ENCODE measurements around the gene KIN.

The KIN gene

GRCh38 chr10:7706534-7707073 is 81.2 kb downstream of the KIN start:
- TF ChIP-seq POLR2AphosphoS5 (IDR thresholded peaks at IDR 0.05; ENCODE audit: low read depth) (no peak), SPI1 (IDR thresholded peaks at IDR 0.05; ENCODE audit: borderline replicate concordance, low read depth) (no peak), CTCF (IDR thresholded peaks at IDR 0.05; ENCODE audit: insufficient read depth, low read length) (no peak), REST (IDR thresholded peaks at IDR 0.05; ENCODE audit: insufficient replicate concordance, low read depth) (no peak), GABPA (IDR thresholded peaks at IDR 0.05; ENCODE audit: low read depth) (no peak)
- Histone ChIP-seq H3K4me3 (replicated peaks; ENCODE audit: insufficient read depth, low read length) (no peak overlapping the region), H3K27me3 (ENCODE audit: insufficient read depth, poor library complexity, severe bottlenecking) (no peaks in the 10 kb centered on the region), H3K27ac (replicated peaks) (no peak overlapping the region)
- no peak for DNase-seq (ENCODE audit: low read depth in 1 of 2, low spot score in 1 of 2)

- no peak for DNase-seq (ENCODE audit: low read depth in 1 of 2, low spot score in 1 of 2)
- TF ChIP-seq POLR2AphosphoS5 (IDR thresholded peaks at IDR 0.05; ENCODE audit: low read depth) (no peak), REST (IDR thresholded peaks at IDR 0.05; ENCODE audit: insufficient replicate concordance, low read depth) (no peak), CTCF (IDR thresholded peaks at IDR 0.05; ENCODE audit: insufficient read depth, low read length) (no peak), GABPA (IDR thresholded peaks at IDR 0.05; ENCODE audit: low read depth) (no peak), SPI1 (IDR thresholded peaks at IDR 0.05; ENCODE audit: borderline replicate concordance, low read depth) (no peak)
- H3K4me3 ChIP-seq (replicated peaks; ENCODE audit: insufficient read depth, low read length): no peak overlapping the region
- no peaks in the 10 kb centered on the region for H3K27me3 ChIP-seq (ENCODE audit: insufficient read depth, poor library complexity, severe bottlenecking)
- no peak overlapping the region for H3K27ac ChIP-seq (replicated peaks)
These were observed 82.5 kb downstream of the KIN start for GRCh38 chr10:7705341-7705740.

- H3K4me3 ChIP-seq (replicated peaks; ENCODE audit: insufficient read depth, low read length): no peak overlapping the region
- H3K27ac ChIP-seq (replicated peaks): no peak overlapping the region
- TF ChIP-seq POLR2AphosphoS5 (IDR thresholded peaks at IDR 0.05; ENCODE audit: low read depth) (no peak), GABPA (IDR thresholded peaks at IDR 0.05; ENCODE audit: low read depth) (no peak), REST (IDR thresholded peaks at IDR 0.05; ENCODE audit: insufficient replicate concordance, low read depth) (no peak), SPI1 (IDR thresholded peaks at IDR 0.05; ENCODE audit: borderline replicate concordance, low read depth) (no peak), CTCF (IDR thresholded peaks at IDR 0.05; ENCODE audit: insufficient read depth, low read length) (no peak)
- H3K27me3 ChIP-seq (ENCODE audit: insufficient read depth, poor library complexity, severe bottlenecking): no peaks in the 10 kb centered on the region
- no peak for DNase-seq (ENCODE audit: low read depth in 1 of 2, low spot score in 1 of 2)
These were observed 83.4 kb downstream of the KIN start for GRCh38 chr10:7704071-7705016.
